Measurements from ENCODE around the gene SLC9A2.

Gene SLC9A2

GRCh38 chr2:102672107-102672776, 52.9 kb downstream of the SLC9A2 start:
- DNase-seq (ENCODE audit: low spot score): no peak

- DNase-seq (ENCODE audit: low spot score): no peak
Observed at GRCh38 chr2:102674370-102674769, 55.0 kb downstream of the SLC9A2 start.

- DNase-seq (ENCODE audit: low spot score): no peak
Observed at GRCh38 chr2:102674836-102675235, 55.5 kb downstream of the SLC9A2 start.

GRCh38 chr2:102677244-102678215, 58.2 kb downstream of the SLC9A2 start:
- no peak for DNase-seq (ENCODE audit: low spot score)

GRCh38 chr2:102678442-102678841, 59.1 kb downstream of the SLC9A2 start:
- DNase-seq (ENCODE audit: low spot score): no peak

- no peak for DNase-seq (ENCODE audit: low spot score)
Observed at GRCh38 chr2:102686479-102687439, 67.4 kb downstream of the SLC9A2 start.

GRCh38 chr2:102690012-102690411, 70.7 kb downstream of the SLC9A2 start:
- no peak for DNase-seq (ENCODE audit: low spot score)

GRCh38 chr2:102696463-102696862, 77.1 kb downstream of the SLC9A2 start:
- no peak for DNase-seq (ENCODE audit: low spot score)

- no peak for DNase-seq (ENCODE audit: low spot score)
Observed at GRCh38 chr2:102698369-102699111, 79.2 kb downstream of the SLC9A2 start.

GRCh38 chr2:102703305-102703704, 84.0 kb downstream of the SLC9A2 start:
- DNase-seq (ENCODE audit: low spot score): no peak

- DNase-seq (ENCODE audit: low spot score): peak; percentile 12
Observed at GRCh38 chr2:102703748-102704147, 84.4 kb downstream of the SLC9A2 start.

- no peak for DNase-seq (ENCODE audit: low spot score)
Observed at GRCh38 chr2:102704531-102704930, 85.2 kb downstream of the SLC9A2 start.

GRCh38 chr2:102707796-102708695, 88.7 kb downstream of the SLC9A2 start:
- DNase-seq (ENCODE audit: low spot score): no peak

- DNase-seq (ENCODE audit: low spot score): no peak
Observed at GRCh38 chr2:102708847-102709559, 89.7 kb downstream of the SLC9A2 start.

- DNase-seq (ENCODE audit: low spot score): peak; percentile 16
Observed at GRCh38 chr2:102717308-102718018, 98.1 kb downstream of the SLC9A2 start.

- DNase-seq (ENCODE audit: low spot score): no peak
Observed at GRCh38 chr2:102718387-102719316, 99.3 kb downstream of the SLC9A2 start.

- no peak for DNase-seq (ENCODE audit: low spot score)
Observed at GRCh38 chr2:102724016-102724490, 104.7 kb downstream of the SLC9A2 start.

GRCh38 chr2:102724553-102724952, 105.2 kb downstream of the SLC9A2 start:
- no peak for DNase-seq (ENCODE audit: low spot score)
